ENCODE data around the gene PI4K2A.

The PI4K2A gene

DNA sequence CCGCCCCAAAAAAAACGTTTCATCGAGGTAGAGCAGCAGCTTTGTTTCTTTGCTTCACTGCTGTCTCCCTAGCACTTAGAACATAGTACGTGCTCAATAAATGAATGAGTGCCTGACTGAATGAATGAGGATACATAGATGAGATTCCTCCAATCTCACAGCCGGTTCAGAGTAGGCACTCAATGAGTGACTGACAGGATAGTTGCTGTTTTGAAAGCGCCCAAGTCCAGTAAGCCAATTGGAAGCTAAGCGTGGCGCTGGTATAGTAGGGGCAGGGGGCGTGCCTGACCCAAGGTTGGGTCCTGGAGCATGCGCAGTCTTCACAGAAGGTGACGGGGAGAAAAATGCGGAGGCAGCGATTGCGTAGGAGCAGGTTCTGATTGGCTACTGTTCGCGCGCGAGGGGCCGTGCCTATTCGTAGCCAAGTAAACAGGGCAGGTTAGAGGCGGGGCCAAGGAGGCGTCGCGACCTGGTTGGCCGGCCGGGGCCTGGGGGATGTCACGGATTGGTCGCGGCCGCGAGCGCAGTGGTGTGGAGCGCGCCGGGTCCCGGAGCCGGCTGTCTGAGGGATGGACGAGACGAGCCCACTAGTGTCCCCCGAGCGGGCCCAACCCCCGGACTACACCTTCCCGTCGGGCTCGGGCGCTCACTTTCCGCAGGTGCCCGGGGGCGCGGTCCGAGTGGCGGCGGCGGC, at the start of gene PI4K2A (continued):
- TF ChIP-seq, protein P1, sequence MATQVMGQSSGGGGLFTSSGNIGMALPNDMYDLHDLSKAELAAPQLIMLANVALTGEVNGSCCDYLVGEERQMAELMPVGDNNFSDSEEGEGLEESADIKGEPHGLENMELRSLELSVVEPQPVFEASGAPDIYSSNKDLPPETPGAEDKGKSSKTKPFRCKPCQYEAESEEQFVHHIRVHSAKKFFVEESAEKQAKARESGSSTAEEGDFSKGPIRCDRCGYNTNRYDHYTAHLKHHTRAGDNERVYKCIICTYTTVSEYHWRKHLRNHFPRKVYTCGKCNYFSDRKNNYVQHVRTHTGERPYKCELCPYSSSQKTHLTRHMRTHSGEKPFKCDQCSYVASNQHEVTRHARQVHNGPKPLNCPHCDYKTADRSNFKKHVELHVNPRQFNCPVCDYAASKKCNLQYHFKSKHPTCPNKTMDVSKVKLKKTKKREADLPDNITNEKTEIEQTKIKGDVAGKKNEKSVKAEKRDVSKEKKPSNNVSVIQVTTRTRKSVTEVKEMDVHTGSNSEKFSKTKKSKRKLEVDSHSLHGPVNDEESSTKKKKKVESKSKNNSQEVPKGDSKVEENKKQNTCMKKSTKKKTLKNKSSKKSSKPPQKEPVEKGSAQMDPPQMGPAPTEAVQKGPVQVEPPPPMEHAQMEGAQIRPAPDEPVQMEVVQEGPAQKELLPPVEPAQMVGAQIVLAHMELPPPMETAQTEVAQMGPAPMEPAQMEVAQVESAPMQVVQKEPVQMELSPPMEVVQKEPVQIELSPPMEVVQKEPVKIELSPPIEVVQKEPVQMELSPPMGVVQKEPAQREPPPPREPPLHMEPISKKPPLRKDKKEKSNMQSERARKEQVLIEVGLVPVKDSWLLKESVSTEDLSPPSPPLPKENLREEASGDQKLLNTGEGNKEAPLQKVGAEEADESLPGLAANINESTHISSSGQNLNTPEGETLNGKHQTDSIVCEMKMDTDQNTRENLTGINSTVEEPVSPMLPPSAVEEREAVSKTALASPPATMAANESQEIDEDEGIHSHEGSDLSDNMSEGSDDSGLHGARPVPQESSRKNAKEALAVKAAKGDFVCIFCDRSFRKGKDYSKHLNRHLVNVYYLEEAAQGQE (tag by site-specific recombination; IDR thresholded peaks at IDR 0.05): no peak
- no peak for TF ChIP-seq ZNF707 (tag by site-specific recombination; IDR thresholded peaks at IDR 0.05)
- TF ChIP-seq TRIM28 (IDR thresholded peaks at IDR 0.05; ENCODE audit: borderline replicate concordance, low read length): peak; percentile 17; the same call in 1 of the 2 replicates
- no peak for TF ChIP-seq ZNF561 (tag by site-specific recombination; IDR thresholded peaks at IDR 0.05; ENCODE audit: borderline replicate concordance)
- TF ChIP-seq GLIS2 (tag by site-specific recombination; IDR thresholded peaks at IDR 0.05): no peak
- TF ChIP-seq, protein P2, sequence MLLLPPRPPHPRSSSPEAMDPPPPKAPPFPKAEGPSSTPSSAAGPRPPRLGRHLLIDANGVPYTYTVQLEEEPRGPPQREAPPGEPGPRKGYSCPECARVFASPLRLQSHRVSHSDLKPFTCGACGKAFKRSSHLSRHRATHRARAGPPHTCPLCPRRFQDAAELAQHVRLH (tag by site-specific recombination; IDR thresholded peaks at IDR 0.05): peak; percentile 60; the same call in 1 of the 2 replicates
- TF ChIP-seq ZNF394 (tag by site-specific recombination; IDR thresholded peaks at IDR 0.05; ENCODE audit: borderline replicate concordance): no peak
- TF ChIP-seq SETDB1 (IDR thresholded peaks at IDR 0.05; ENCODE audit: insufficient read length, low read length): peak; percentile 50
- TF ChIP-seq KLF9 (tag by site-specific recombination; IDR thresholded peaks at IDR 0.05; ENCODE audit: low read depth): peak; percentile 97
- TF ChIP-seq ZBTB17 (tag by site-specific recombination; IDR thresholded peaks at IDR 0.05): peak; percentile 95
- TF ChIP-seq ZXDB (tag by site-specific recombination; IDR thresholded peaks at IDR 0.05): 0 out of 2 replicates have a peak, but pooled peaks have one; percentile 36
- TF ChIP-seq YY1 (tag by site-specific recombination; IDR thresholded peaks at IDR 0.05): no peak
- no peak for TF ChIP-seq REPIN1 (tag by site-specific recombination; IDR thresholded peaks at IDR 0.05; ENCODE audit: low read depth)
- TF ChIP-seq ZNF114 (tag by site-specific recombination; IDR thresholded peaks at IDR 0.05): no peak
- TF ChIP-seq SP2 (tag by site-specific recombination; IDR thresholded peaks at IDR 0.05): peak; percentile 100
- TF ChIP-seq SP3 (tag by site-specific recombination; IDR thresholded peaks at IDR 0.05): peak; percentile 89

DNA sequence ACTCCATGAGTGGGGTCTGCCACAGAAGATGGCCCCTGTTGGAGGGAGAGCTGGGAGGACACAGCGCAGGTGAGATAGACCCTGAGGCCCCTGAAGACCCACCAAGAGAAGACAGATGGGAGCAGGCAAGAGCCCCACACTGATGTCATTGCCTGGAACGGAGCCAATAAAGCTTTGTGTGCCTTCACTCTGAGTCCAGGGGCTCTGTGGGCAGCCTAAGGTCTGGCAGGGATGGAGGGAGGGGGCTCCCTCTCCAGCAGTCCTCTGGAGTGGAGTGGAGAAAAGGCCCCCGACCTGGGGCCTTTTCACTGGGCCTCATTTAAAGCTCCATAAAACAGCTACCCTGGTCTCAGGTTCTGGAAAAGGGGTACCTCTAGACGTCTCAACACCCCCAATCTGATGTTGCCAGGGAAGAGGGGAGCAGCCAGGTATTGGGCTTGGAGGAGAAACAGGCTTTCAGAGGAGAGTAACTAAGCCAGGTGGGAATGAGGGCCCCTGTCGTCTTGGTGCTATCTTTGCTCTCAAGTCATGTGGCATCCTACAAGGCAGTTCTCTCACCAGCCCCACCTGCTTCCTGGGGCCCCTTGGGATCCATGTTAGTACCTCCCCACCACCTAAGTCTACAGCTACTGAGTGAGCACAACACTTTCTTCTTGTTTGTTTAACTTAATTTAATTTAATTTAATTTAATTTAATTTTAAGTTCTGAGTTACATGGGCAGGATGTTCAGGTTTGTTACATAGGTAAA, 49.5 kb upstream of the PI4K2A start:
- no peak overlapping the region for H3K27ac ChIP-seq (ENCODE audit: extremely low read depth, low read depth, low read length)
- ChIA-PET POLR2A (no interaction called here), CTCF (interaction anchor here (1.2 to 2.9 kb wide), 4 partner anchors 16 to 37 kb away, joined by 4 to 11 read pairs (median 6); partner anchors contain the start of gene ANKRD2)
- no peaks in the 10 kb centered on the region for H3K9me3 ChIP-seq (ENCODE audit: control insufficient read depth, insufficient read depth, low read depth, low read length)
- peak; percentile 51 for TF ChIP-seq ZIC2 (tag by site-specific recombination; IDR thresholded peaks at IDR 0.05)
- TF ChIP-seq ZNF664 (tag by site-specific recombination; IDR thresholded peaks at IDR 0.05): peak; percentile 37; the same call in 1 of the 2 replicates
- TF ChIP-seq ZNF335 (tag by site-specific recombination; conservative IDR thresholded peaks at IDR 0.05): peak; percentile 61
- TF ChIP-seq ZNF132 (tag by site-specific recombination; IDR thresholded peaks at IDR 0.05; ENCODE audit: borderline replicate concordance): no peak
- no peaks in the 10 kb centered on the region for H3K4me1 ChIP-seq (ENCODE audit: control insufficient read depth, insufficient read depth, low read length)
- no peaks in the 10 kb centered on the region for H3K36me3 ChIP-seq (ENCODE audit: control insufficient read depth in 2 of 2, insufficient read depth in 1 of 2, low read length in 2 of 2)
- no peak overlapping the region for H3K4me3 ChIP-seq (ENCODE audit: low read depth, low read length)
